ENCODE results near the gene CEP20. TPM values are rescaled to one million over a fixed set of nuclear protein-coding genes. Genes with fewer than 3 reads are reported as not detected.

Gene CEP20
- total RNA-seq, 1 experiment from 2014 or later, result 52.4 TPM

GRCh38 chr16:15816228-15816627, 72.2 kb downstream of the CEP20 start:
- no peak for TF ChIP-seq CTCF (IDR thresholded peaks at IDR 0.05; ENCODE audit: unreplicated experiment)
- BruUV-seq (replicated peaks), result no TSS peak
- Mint-ChIP-seq H3K4me1 (ENCODE audit: low read depth, unreplicated experiment) (no peaks in the 10 kb centered on the region), H3K4me3 (ENCODE audit: low read depth, unreplicated experiment) (no peak overlapping the region), H3K27me3 (ENCODE audit: unreplicated experiment) (peaks cover 36% of the 10 kb centered on the region), H3K27ac (ENCODE audit: unreplicated experiment) (no peak overlapping the region), H3K9me3 (ENCODE audit: low read depth, unreplicated experiment) (peaks cover 11% of the 10 kb centered on the region), H3K36me3 (ENCODE audit: insufficient read depth, unreplicated experiment) (no peaks in the 10 kb centered on the region)
- intact Hi-C loops (cut with micrococcal nuclease; ENCODE audit: unreplicated experiment), result no loop called here
- CTCF ChIA-PET, result no interaction called here
- DNase-seq, result no peak

Other genes with a start within 250 kb of the CEP20 start
- gene MARF1, start 245.4 kb downstream of the CEP20 start, total RNA-seq (2022), result 57.6 and 61.3 TPM in 2 replicates
- gene NDE1, start 238.4 kb downstream of the CEP20 start, total RNA-seq (2022), result 66.0 and 71.1 TPM in 2 replicates
- gene MYH11, start 31.6 kb downstream of the CEP20 start, total RNA-seq (2022), result 0.05 TPM in 1 of 2 replicates, not detected in the other
- 46.3 and 46.4 TPM in 2 replicates for gene ABCC1, start 61.0 kb upstream of the CEP20 start, total RNA-seq (2022)